ENCODE data around the gene KRT81.
"Not testable (repeated sequence)": the region's sequence is repeated elsewhere in the genome, so short reads cannot be mapped to it uniquely, and the experiment has no call there.

GRCh38 chr12:52286857-52287785, 4.2 kb downstream of the KRT81 start:
- not testable (repeated sequence) for TF ChIP-seq EZH2 (IDR thresholded peaks at IDR 0.05); POLR2AphosphoS5 (IDR thresholded peaks at IDR 0.05; ENCODE audit: borderline replicate concordance, low read depth, low read length); FOXP2 (optimal IDR thresholded peaks at IDR 0.05; ENCODE audit: control extremely low read depth, extremely low read length, insufficient read depth)
